Keratinocyte (primary cell): ENCODE results near the gene ETF1. TPM values are rescaled to one million over a fixed set of nuclear protein-coding genes. Genes with fewer than 3 reads are reported as not detected.

Experiments used
- DNase-seq: peaks from one replicate; pipeline ENCODE4 v3.0.0-alpha.2; 2011; ENCODE audit warnings: low read depth, missing footprints, low spot score
- FAIRE-seq: peaks from 2 replicates; lab custom pipeline; 2011; peaks lifted over from hg19 to GRCh38; lab: Jason Lieb, UNC
- H2AFZ ChIP-seq: 2 replicates; pipeline ENCODE4 v1.6.0; 2012; ENCODE audit warnings: low read length, control low read depth, inconsistent platforms; ENCODE audit not compliant: control insufficient read depth
- H3K27ac ChIP-seq: 2 replicates; pipeline ENCODE4 v1.5.1; 2011; ENCODE audit warnings: low read length; ENCODE audit not compliant: control insufficient read depth, insufficient read depth
- H3K27me3 ChIP-seq: 3 replicates; pipeline ENCODE4 v1.6.0; 2011; ENCODE audit warnings: low read length; ENCODE audit not compliant: control insufficient read depth, insufficient read depth; ENCODE audit errors: extremely low read depth
- H3K36me3 ChIP-seq, 2 experiments: 2 replicates in 1 of 2; 3 replicates in 1 of 2; pipeline ENCODE4 v1.5.1; 2011; ENCODE audit warnings: low read length in 2 of 2, mild to moderate bottlenecking in 1 of 2; ENCODE audit not compliant: control insufficient read depth in 2 of 2, insufficient read depth in 2 of 2; ENCODE audit errors: extremely low read depth in 1 of 2
- H3K4me1 ChIP-seq: 3 replicates; pipeline ENCODE4 v1.5.1; 2011; ENCODE audit warnings: low read length; ENCODE audit not compliant: control insufficient read depth, insufficient read depth; ENCODE audit errors: extremely low read depth
- H3K4me2 ChIP-seq: 3 replicates; pipeline ENCODE4 v1.6.0; 2011; ENCODE audit warnings: low read depth, low read length; ENCODE audit not compliant: control insufficient read depth, insufficient read depth; ENCODE audit errors: extremely low read depth
- H3K4me3 ChIP-seq, 3 experiments: fragments of 200-600 bp in 1 of 3; sonication (generic) in 1 of 3; 2 replicates in 2 of 3; 3 replicates in 1 of 3; pipeline ENCODE4 v1.5.1; 2011 to 2016; ENCODE audit warnings: low read length in 3 of 3, mild to moderate bottlenecking in 3 of 3, control low read depth in 2 of 3, inconsistent platforms in 1 of 3, low read depth in 1 of 3, mixed read lengths in 1 of 3, mixed run types in 1 of 3, moderate library complexity in 1 of 3; ENCODE audit not compliant: control insufficient read depth in 2 of 3, insufficient read depth in 2 of 3; ENCODE audit errors: extremely low read depth in 1 of 3
- H3K79me2 ChIP-seq: 2 replicates; pipeline ENCODE4 v1.6.0; 2012; ENCODE audit warnings: low read length; ENCODE audit not compliant: control insufficient read depth, insufficient read depth
- H3K9ac ChIP-seq: 3 replicates; pipeline ENCODE4 v1.6.0; 2011; ENCODE audit warnings: low read length; ENCODE audit not compliant: control insufficient read depth, insufficient read depth; ENCODE audit errors: extremely low read depth
- H3K9me1 ChIP-seq: 3 replicates; pipeline ENCODE4 v1.6.0; 2011; ENCODE audit warnings: low read length; ENCODE audit not compliant: control insufficient read depth, insufficient read depth; ENCODE audit errors: extremely low read depth
- H3K9me3 ChIP-seq: 2 replicates; pipeline ENCODE4 v1.5.1; 2012; ENCODE audit warnings: low read depth, low read length; ENCODE audit not compliant: control insufficient read depth
- H4K20me1 ChIP-seq: 3 replicates; pipeline ENCODE4 v1.6.0; 2011; ENCODE audit warnings: low read length; ENCODE audit not compliant: control insufficient read depth, insufficient read depth; ENCODE audit errors: extremely low read depth
- CTCF ChIP-seq, 3 experiments: IDR thresholded peaks in 1 of 3; conservative IDR thresholded peaks in 1 of 3; optimal IDR thresholded peaks in 1 of 3; 2 replicates in 2 of 3; 3 replicates in 1 of 3; pipeline versions ENCODE3 to v1.5.1; 2011; ENCODE audit warnings: low read length in 3 of 3, mild to moderate bottlenecking in 3 of 3, moderate library complexity in 2 of 3, control low read depth in 1 of 3, inconsistent platforms in 1 of 3; ENCODE audit not compliant: insufficient read depth in 2 of 3; ENCODE audit errors: extremely low read depth in 1 of 3
- EZH2 ChIP-seq: IDR thresholded peaks from one replicate; pipeline ENCODE4 v1.6.1; 2012; ENCODE audit warnings: inconsistent platforms, mild to moderate bottlenecking, low read length, moderate library complexity
- dilution Hi-C: fragments of 300-500 bp; cut with MboI; formaldehyde crosslinking; loops from one replicate; pipeline ENCODE4 v1.7.0; 2020; ENCODE audit warnings: low sequenced_read_pairs; ENCODE audit not compliant: extremely low pct_ligation_motif_present
- polyA plus RNA-seq, 5 experiments: library from polyadenylated mRNA; depleted of rRNA in 3 of 5; stranded (reverse) in 3 of 5; stranded (forward) in 1 of 5; unstranded in 1 of 5; fragments of >200 nt; gene quantifications; 1 replicate in 1 of 5; 2 replicates in 3 of 5; 3 replicates in 1 of 5; pipeline versions ENCODE4 v1.2.1 to v1.2.3, GENCODE V29; 2011 to 2012; ENCODE audit warnings: missing spikeins in 2 of 5, low read depth in 1 of 5, low replicate concordance in 1 of 5

The ETF1 gene
- polyA plus RNA-seq, 1 donor (not counting 4 experiments of a cell fraction or from before 2014, with no cell fraction given): 137 TPM

- Histone ChIP-seq H3K4me3 (no peak overlapping the region), H3K4me1 (peaks cover 32% of the 10 kb centered on the region), H3K9ac (no peak overlapping the region), H4K20me1 (no peaks in the 10 kb centered on the region), H3K9me1 (no peaks in the 10 kb centered on the region), H3K9me3 (no peaks in the 10 kb centered on the region), H3K79me2 (no peaks in the 10 kb centered on the region), H2AFZ (no peak overlapping the region), H3K27me3 (no peaks in the 10 kb centered on the region), H3K4me2 (no peak overlapping the region), H3K27ac (no peak overlapping the region), H3K36me3 (no peaks in the 10 kb centered on the region)
- dilution Hi-C loops: no loop called here
- DNase-seq (no peak), FAIRE-seq (no peak)
- TF ChIP-seq EZH2 (no peak), CTCF (optimal IDR thresholded peaks at IDR 0.05 in 1 of 3, IDR thresholded peaks at IDR 0.05 in 1 of 3, conservative IDR thresholded peaks at IDR 0.05 in 1 of 3; ENCODE audit: extremely low read depth in 1 of 3, insufficient read depth in 2 of 3, low read length in 3 of 3) (no peak)
Observed at GRCh38 chr5:138495351-138495750, 47.7 kb downstream of the ETF1 start.

- H3K4me3 ChIP-seq: peak overlapping the region; percentile 35 to 62 (median 61)
- DNase-seq: no peak
- peak overlapping the region; percentile 63 for H3K9ac ChIP-seq
- no peaks in the 10 kb centered on the region for H3K27me3 ChIP-seq
- H3K79me2 ChIP-seq: no peaks in the 10 kb centered on the region
- H4K20me1 ChIP-seq: no peaks in the 10 kb centered on the region
- no peak for FAIRE-seq
- TF ChIP-seq CTCF (optimal IDR thresholded peaks at IDR 0.05 in 1 of 3, IDR thresholded peaks at IDR 0.05 in 1 of 3, conservative IDR thresholded peaks at IDR 0.05 in 1 of 3; ENCODE audit: extremely low read depth in 1 of 3, insufficient read depth in 2 of 3, low read length in 3 of 3) (no peak), EZH2 (no peak)
- peak overlapping the region; percentile 90 for H3K4me2 ChIP-seq
- no peaks in the 10 kb centered on the region for H3K9me3 ChIP-seq
- dilution Hi-C loops: no loop called here
- peak overlapping the region; percentile 68 for H2AFZ ChIP-seq
- no peaks in the 10 kb centered on the region for H3K36me3 ChIP-seq
- H3K4me1 ChIP-seq: peaks cover 53% of the 10 kb centered on the region
- H3K9me1 ChIP-seq: no peaks in the 10 kb centered on the region
- H3K27ac ChIP-seq: peak overlapping the region; percentile 1
Observed at GRCh38 chr5:138492560-138493045, 50.4 kb downstream of the ETF1 start.
